HG02571 (cell line): Measurements from ENCODE around the gene CP.

Source experiments
- ATAC-seq: cut with Tn5 transposase; IDR thresholded peaks from one replicate; pipeline ENCODE4 v1.9.1; 2021; ENCODE audit warnings: mild to moderate bottlenecking, moderate library complexity; ENCODE audit not compliant: unreplicated experiment

The CP gene

DNA sequence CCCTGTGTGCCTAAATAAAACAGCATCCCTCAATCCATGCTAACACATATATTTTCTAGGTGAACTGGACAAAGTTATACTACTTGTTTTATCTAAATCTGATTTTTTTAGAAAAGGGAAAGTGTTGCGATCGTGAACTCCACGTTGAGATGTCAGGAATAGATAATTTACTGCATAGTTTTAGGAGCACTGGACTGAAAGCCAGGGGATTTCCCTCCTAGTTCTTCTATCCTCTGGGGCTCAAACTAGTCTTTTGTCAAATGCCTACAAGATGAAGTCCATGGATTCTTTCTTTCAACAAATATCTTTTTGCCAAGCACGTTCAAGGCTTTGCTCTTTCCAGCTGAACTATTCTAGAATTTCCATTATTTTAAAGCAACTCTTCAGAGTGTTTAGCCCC, 92.8 kb downstream of the CP start:
- no peak for ATAC-seq

DNA sequence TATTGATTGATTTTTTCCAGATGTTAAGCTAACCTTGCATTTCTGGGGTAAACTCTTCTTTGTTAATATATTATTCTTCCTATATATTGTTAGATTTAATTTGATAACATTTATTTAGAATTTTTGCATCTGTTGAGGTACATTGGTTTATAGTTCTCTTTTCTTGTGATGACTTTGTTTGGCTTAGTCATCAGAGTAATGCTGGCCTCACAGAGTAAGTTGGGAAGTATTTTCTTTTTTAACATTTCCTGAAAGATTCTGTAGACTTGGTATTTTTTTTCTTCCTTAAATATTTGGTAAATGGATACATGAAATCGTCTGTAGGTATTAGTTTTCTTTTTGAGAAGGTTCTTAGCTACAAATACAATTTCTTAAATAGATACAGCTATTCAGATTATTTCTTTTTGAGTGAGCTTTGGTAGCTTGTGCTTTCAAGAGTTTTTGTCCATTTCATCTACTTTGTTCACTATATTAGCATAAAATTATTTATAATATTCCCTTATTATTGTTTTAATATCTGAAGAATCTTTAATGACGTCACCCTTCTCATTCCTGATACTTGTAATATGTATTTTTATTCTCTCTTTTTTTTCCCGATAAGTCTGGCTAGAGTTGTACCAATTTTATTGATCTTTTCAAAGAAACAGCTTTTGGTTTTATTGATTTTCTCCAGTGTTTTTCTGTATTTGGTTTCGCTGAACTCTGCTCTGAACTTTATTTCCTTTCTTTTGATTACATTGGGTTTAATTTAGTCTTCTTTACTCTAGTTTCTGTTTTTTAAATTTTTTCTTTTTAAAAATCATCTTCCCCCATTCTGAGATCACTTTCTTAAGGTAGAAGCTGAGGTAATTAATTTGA, 98.7 kb downstream of the CP start:
- ATAC-seq = no peak
